ENCODE results near the gene P2RY8. TPM values are rescaled to one million over a fixed set of nuclear protein-coding genes. Genes with fewer than 3 reads are reported as not detected.
"Not testable (repeated sequence)": the region's sequence is repeated elsewhere in the genome, so short reads cannot be mapped to it uniquely, and the experiment has no call there.

Gene P2RY8
- not detected in 2 replicates for total RNA-seq
- polyA plus RNA-seq (2012): not detected

- peak; percentile 34 for DNase-seq (ENCODE audit: low read depth)
Measured at GRCh38 chrX:1537031-1537715, at the start of gene P2RY8. Gene P2RY8 (minus strand): TSS chrX:1537185. CDS start chrX:1466558, 70,627 bp downstream.

- DNase-seq (ENCODE audit: low read depth): no peak
Measured at GRCh38 chrX:1584237-1585011, 47.4 kb upstream of the P2RY8 start.

GRCh38 chrX:1582686-1583437 is 45.9 kb upstream of the P2RY8 start:
- no peak for DNase-seq (ENCODE audit: low read depth)

GRCh38 chrX:1581132-1581531 is 44.1 kb upstream of the P2RY8 start:
- peak; percentile 55 for DNase-seq (ENCODE audit: low read depth)

GRCh38 chrX:1578511-1579173 is 41.7 kb upstream of the P2RY8 start:
- DNase-seq (ENCODE audit: low read depth): no peak

GRCh38 chrX:1577845-1578244 is 40.9 kb upstream of the P2RY8 start:
- no peak for DNase-seq (ENCODE audit: low read depth)

GRCh38 chrX:1576201-1576992 is 39.4 kb upstream of the P2RY8 start:
- no peak for DNase-seq (ENCODE audit: low read depth)

GRCh38 chrX:1574181-1574580 is 37.2 kb upstream of the P2RY8 start:
- not testable (repeated sequence) for DNase-seq (ENCODE audit: low read depth)

- DNase-seq (ENCODE audit: low read depth): no peak
Measured at GRCh38 chrX:1564750-1565683, 28.0 kb upstream of the P2RY8 start.

GRCh38 chrX:1564077-1564476 is 27.1 kb upstream of the P2RY8 start:
- DNase-seq (ENCODE audit: low read depth): not testable (repeated sequence)

GRCh38 chrX:1561164-1561563 is 24.2 kb upstream of the P2RY8 start:
- DNase-seq (ENCODE audit: low read depth): no peak

- no peak for DNase-seq (ENCODE audit: low read depth)
Measured at GRCh38 chrX:1558761-1559468, 21.9 kb upstream of the P2RY8 start.

- not testable (repeated sequence) for DNase-seq (ENCODE audit: low read depth)
Measured at GRCh38 chrX:1557442-1557841, 20.5 kb upstream of the P2RY8 start.

GRCh38 chrX:1555370-1555769 is 18.4 kb upstream of the P2RY8 start:
- no peak for DNase-seq (ENCODE audit: low read depth)

GRCh38 chrX:1554469-1555210 is 17.7 kb upstream of the P2RY8 start:
- DNase-seq (ENCODE audit: low read depth): no peak

GRCh38 chrX:1551959-1552546 is 15.1 kb upstream of the P2RY8 start:
- no peak for DNase-seq (ENCODE audit: low read depth)

- DNase-seq (ENCODE audit: low read depth): no peak
Measured at GRCh38 chrX:1546691-1547251, 9.8 kb upstream of the P2RY8 start.
